Measurements from ENCODE around the gene CAND1.

GRCh38 chr12:67319936-67320335, 50.8 kb downstream of the CAND1 start:
- TF ChIP-seq CTCF (IDR thresholded peaks at IDR 0.05 in 2 of 3, conservative IDR thresholded peaks at IDR 0.05 in 1 of 3; ENCODE audit: borderline replicate concordance in 1 of 3, insufficient read depth in 1 of 3, low read depth in 2 of 3, low read length in 2 of 3) (no peak), EZH2phosphoT487 (IDR thresholded peaks at IDR 0.05; ENCODE audit: borderline replicate concordance) (no peak), SP1 (IDR thresholded peaks at IDR 0.05; ENCODE audit: low read depth) (no peak), EZH2 (IDR thresholded peaks at IDR 0.05) (no peak), EGR1 (IDR thresholded peaks at IDR 0.05; ENCODE audit: low read depth) (no peak), FOSL1 (IDR thresholded peaks at IDR 0.05; ENCODE audit: low read depth) (no peak)
